ENCODE data around the gene NDUFA12.

Gene NDUFA12

DNA sequence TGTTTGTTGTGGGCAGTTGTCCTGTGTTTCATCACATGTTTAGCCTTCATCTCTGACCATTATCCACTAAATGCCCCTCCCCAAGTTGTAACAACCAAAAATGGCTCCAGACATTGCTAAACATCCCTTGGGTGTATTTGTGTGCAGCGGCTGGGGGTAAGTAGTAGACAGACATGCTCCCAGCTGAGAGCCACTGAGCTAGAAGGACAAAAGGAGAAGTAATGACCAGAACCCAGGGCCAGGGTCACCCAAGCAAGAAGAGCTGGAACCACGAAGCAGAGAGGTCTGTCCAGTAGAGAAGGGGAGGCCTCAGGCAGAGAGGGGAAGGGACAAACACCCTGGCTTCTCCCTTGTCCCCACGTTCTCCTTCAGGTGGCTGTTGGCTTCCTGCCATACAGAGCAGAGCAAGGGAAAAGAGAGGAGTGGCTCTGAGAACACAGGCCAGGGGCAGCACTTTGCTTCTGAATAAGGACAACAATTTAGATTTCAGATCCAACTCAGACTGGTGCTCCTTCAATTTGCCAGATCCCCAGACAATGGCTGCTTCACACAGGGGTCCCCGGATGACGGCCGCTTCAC is 55.2 kb downstream of the NDUFA12 start:
- no peak overlapping the region for H3K4me2 ChIP-seq
- H4K20me1 ChIP-seq (ENCODE audit: insufficient read depth): no peaks in the 10 kb centered on the region
- H3K4me3 ChIP-seq (IDR thresholded peaks at IDR 0.05; ENCODE audit: insufficient read depth, low read depth, low read length): no peak overlapping the region
- no peaks in the 10 kb centered on the region for H3K36me3 ChIP-seq (ENCODE audit: insufficient read depth)
- TF ChIP-seq, protein P1, sequence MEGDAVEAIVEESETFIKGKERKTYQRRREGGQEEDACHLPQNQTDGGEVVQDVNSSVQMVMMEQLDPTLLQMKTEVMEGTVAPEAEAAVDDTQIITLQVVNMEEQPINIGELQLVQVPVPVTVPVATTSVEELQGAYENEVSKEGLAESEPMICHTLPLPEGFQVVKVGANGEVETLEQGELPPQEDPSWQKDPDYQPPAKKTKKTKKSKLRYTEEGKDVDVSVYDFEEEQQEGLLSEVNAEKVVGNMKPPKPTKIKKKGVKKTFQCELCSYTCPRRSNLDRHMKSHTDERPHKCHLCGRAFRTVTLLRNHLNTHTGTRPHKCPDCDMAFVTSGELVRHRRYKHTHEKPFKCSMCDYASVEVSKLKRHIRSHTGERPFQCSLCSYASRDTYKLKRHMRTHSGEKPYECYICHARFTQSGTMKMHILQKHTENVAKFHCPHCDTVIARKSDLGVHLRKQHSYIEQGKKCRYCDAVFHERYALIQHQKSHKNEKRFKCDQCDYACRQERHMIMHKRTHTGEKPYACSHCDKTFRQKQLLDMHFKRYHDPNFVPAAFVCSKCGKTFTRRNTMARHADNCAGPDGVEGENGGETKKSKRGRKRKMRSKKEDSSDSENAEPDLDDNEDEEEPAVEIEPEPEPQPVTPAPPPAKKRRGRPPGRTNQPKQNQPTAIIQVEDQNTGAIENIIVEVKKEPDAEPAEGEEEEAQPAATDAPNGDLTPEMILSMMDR (conservative IDR thresholded peaks at IDR 0.05; ENCODE audit: low read depth, low read length): no peak
- H3K9ac ChIP-seq: no peak overlapping the region
- no peaks in the 10 kb centered on the region for H3K79me2 ChIP-seq (ENCODE audit: insufficient read depth, low read depth)
- no peak overlapping the region for H3K27ac ChIP-seq
- no peak overlapping the region for H2AFZ ChIP-seq (ENCODE audit: low read depth)
- no peaks in the 10 kb centered on the region for H3K27me3 ChIP-seq (ENCODE audit: insufficient read depth, low read depth)
- H3K4me1 ChIP-seq (ENCODE audit: low read depth, poor library complexity, severe bottlenecking): no peaks in the 10 kb centered on the region

DNA sequence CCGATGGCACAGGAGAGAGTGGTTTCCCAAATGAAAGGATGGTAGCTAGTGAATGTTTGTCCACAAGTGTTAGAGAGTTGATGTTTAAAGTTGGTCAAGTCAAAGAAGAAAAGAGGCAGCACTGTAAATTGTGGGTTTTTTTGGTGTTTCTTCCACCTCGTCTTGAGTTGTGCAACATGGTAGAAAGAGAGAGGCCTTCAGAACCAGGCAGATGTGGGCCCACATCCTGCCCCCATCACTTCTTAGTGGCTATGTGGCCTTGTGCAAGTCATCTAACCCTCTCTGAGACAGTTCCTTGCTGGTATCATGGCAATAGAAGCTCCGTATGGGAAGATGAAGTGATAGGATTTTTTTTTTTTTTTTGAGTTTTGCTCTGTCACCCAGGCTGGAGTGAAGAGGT is 60.8 kb downstream of the NDUFA12 start:
- no peaks in the 10 kb centered on the region for H3K4me1 ChIP-seq (ENCODE audit: low read depth, poor library complexity, severe bottlenecking)
- H2AFZ ChIP-seq (ENCODE audit: low read depth): no peak overlapping the region
- H3K9ac ChIP-seq: no peak overlapping the region
- H3K79me2 ChIP-seq (ENCODE audit: insufficient read depth, low read depth): no peaks in the 10 kb centered on the region
- H3K4me2 ChIP-seq: no peak overlapping the region
- H4K20me1 ChIP-seq (ENCODE audit: insufficient read depth): no peaks in the 10 kb centered on the region
- no peak overlapping the region for H3K27ac ChIP-seq
- H3K4me3 ChIP-seq (IDR thresholded peaks at IDR 0.05; ENCODE audit: insufficient read depth, low read depth, low read length): no peak overlapping the region
- no peaks in the 10 kb centered on the region for H3K27me3 ChIP-seq (ENCODE audit: insufficient read depth, low read depth)
- TF ChIP-seq, protein P1 (conservative IDR thresholded peaks at IDR 0.05; ENCODE audit: low read depth, low read length): no peak
- no peaks in the 10 kb centered on the region for H3K36me3 ChIP-seq (ENCODE audit: insufficient read depth)

DNA sequence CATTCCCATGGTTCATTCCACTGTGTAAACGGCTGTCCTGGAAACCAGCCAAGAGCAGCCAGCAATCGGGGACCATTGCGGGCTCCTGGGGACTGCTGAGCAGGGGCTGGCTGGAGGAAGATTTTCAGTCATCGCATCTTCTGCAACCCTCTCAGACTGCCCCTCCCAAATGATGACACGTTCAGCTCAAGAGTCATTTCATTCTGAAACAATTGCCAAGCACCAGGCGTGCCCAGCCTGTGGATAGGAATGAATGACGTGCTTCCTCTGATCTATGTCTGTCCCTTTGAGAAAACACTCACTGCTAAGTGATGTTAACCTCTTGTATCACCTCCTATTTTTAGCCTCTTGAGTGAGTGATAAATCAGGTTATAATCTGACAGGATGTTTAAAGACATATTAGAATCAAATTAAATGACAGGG is 62.0 kb downstream of the NDUFA12 start:
- Histone ChIP-seq H2AFZ (ENCODE audit: low read depth) (no peak overlapping the region), H3K4me1 (ENCODE audit: low read depth, poor library complexity, severe bottlenecking) (no peaks in the 10 kb centered on the region), H3K4me2 (no peak overlapping the region), H3K27me3 (ENCODE audit: insufficient read depth, low read depth) (no peaks in the 10 kb centered on the region), H3K36me3 (ENCODE audit: insufficient read depth) (no peaks in the 10 kb centered on the region), H3K79me2 (ENCODE audit: insufficient read depth, low read depth) (no peaks in the 10 kb centered on the region), H4K20me1 (ENCODE audit: insufficient read depth) (no peaks in the 10 kb centered on the region), H3K27ac (no peak overlapping the region), H3K4me3 (IDR thresholded peaks at IDR 0.05; ENCODE audit: insufficient read depth, low read depth, low read length) (no peak overlapping the region), H3K9ac (no peak overlapping the region)
- TF ChIP-seq, protein P1 (conservative IDR thresholded peaks at IDR 0.05; ENCODE audit: low read depth, low read length): no peak

DNA sequence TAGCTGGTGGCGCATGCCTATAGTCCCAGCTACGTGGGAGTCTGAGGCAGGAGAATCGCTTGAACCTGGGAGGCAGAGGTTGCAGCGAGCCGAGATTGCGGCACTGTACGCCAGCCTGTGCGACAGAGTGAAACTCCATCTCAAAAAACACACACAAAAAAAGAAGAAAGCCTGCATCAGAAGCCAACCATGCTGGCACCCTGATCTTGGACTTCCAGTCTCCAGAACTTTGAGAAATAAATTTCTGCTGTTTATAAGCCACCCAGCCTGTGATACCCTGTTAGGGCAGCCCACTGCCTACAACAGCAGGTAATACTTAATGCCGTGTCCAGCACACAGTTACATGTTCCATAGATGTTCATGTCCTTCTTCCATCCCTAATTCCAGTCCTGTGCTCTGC is 62.7 kb downstream of the NDUFA12 start:
- no peaks in the 10 kb centered on the region for H3K79me2 ChIP-seq (ENCODE audit: insufficient read depth, low read depth)
- no peaks in the 10 kb centered on the region for H4K20me1 ChIP-seq (ENCODE audit: insufficient read depth)
- H3K4me3 ChIP-seq (IDR thresholded peaks at IDR 0.05; ENCODE audit: insufficient read depth, low read depth, low read length): no peak overlapping the region
- TF ChIP-seq, protein P1 (conservative IDR thresholded peaks at IDR 0.05; ENCODE audit: low read depth, low read length): no peak
- H3K27me3 ChIP-seq (ENCODE audit: insufficient read depth, low read depth): no peaks in the 10 kb centered on the region
- no peak overlapping the region for H3K4me2 ChIP-seq
- H3K36me3 ChIP-seq (ENCODE audit: insufficient read depth): no peaks in the 10 kb centered on the region
- no peak overlapping the region for H3K27ac ChIP-seq
- H3K4me1 ChIP-seq (ENCODE audit: low read depth, poor library complexity, severe bottlenecking): no peaks in the 10 kb centered on the region
- no peak overlapping the region for H2AFZ ChIP-seq (ENCODE audit: low read depth)
- no peak overlapping the region for H3K9ac ChIP-seq

All from KMS-11 (cell line).